ENCODE results near the gene GPRIN3. TPM values are rescaled to one million over a fixed set of nuclear protein-coding genes. Genes with fewer than 3 reads are reported as not detected.

Gene GPRIN3
- total and polyA plus RNA-seq, 2 experiments from 2014 or later = 0.74 to 3.2 TPM

DNA sequence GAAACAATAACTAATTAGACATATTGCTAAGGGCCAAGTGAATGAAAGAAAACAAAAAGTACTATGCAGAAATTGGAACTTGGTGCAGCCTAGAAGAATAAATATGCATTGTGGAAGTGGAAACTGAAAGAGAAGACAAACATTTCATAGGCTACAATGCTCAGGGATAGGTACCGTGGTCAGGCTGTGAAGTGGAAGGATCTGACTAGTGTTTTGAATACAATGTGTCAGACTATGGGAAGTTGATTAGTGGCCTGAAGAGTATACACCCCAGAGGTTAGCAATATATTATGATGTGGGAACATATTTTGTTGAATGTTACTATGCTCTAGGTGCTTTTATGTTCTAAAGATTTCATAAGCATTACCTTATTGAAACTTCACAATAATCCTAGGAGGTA lies 36.8 kb downstream of the GPRIN3 start:
- Histone ChIP-seq H3K4me2 (no peak overlapping the region), H3F3A (replicated peaks; ENCODE audit: low read depth) (no peaks in the 10 kb centered on the region), H3K27me3 (ENCODE audit: insufficient read depth) (no peaks in the 10 kb centered on the region), H3K36me3 (ENCODE audit: insufficient read depth) (no peaks in the 10 kb centered on the region), H2AFZ (no peak overlapping the region), H3K79me2 (replicated peaks; ENCODE audit: insufficient read depth) (no peaks in the 10 kb centered on the region), H3K4me1 (ENCODE audit: insufficient read depth) (no peaks in the 10 kb centered on the region), H4K20me1 (replicated peaks; ENCODE audit: insufficient read depth) (no peaks in the 10 kb centered on the region), H3K27ac (ENCODE audit: low read depth) (no peak overlapping the region), H3K4me3 (no peak overlapping the region), H3K9me2 (ENCODE audit: insufficient read depth) (no peaks in the 10 kb centered on the region; the same call in 1 of the 2 replicates)
- TF ChIP-seq POLR2AphosphoS5 (IDR thresholded peaks at IDR 0.05; ENCODE audit: low read depth) (no peak), NANOG (IDR thresholded peaks at IDR 0.05; ENCODE audit: borderline replicate concordance) (no peak), JUNB (IDR thresholded peaks at IDR 0.05; ENCODE audit: unreplicated experiment) (no peak), ZNF114 (CRISPR knock-in tag; IDR thresholded peaks at IDR 0.05) (no peak), EZH2 (IDR thresholded peaks at IDR 0.05; ENCODE audit: low read depth, unreplicated experiment) (no peak), EZH2phosphoT487 (IDR thresholded peaks at IDR 0.05; ENCODE audit: unreplicated experiment) (no peak), CREB1 (CRISPR knock-in tag; IDR thresholded peaks at IDR 0.05; ENCODE audit: low read depth) (no peak), ZNF331 (CRISPR knock-in tag; IDR thresholded peaks at IDR 0.05; ENCODE audit: low read depth) (no peak), STAT1 (IDR thresholded peaks at IDR 0.05; ENCODE audit: unreplicated experiment) (no peak)
- TF ChIP-seq, protein P1, sequence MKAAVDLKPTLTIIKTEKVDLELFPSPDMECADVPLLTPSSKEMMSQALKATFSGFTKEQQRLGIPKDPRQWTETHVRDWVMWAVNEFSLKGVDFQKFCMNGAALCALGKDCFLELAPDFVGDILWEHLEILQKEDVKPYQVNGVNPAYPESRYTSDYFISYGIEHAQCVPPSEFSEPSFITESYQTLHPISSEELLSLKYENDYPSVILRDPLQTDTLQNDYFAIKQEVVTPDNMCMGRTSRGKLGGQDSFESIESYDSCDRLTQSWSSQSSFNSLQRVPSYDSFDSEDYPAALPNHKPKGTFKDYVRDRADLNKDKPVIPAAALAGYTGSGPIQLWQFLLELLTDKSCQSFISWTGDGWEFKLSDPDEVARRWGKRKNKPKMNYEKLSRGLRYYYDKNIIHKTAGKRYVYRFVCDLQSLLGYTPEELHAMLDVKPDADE (IDR thresholded peaks at IDR 0.05) = no peak
- TF ChIP-seq, protein P2, sequence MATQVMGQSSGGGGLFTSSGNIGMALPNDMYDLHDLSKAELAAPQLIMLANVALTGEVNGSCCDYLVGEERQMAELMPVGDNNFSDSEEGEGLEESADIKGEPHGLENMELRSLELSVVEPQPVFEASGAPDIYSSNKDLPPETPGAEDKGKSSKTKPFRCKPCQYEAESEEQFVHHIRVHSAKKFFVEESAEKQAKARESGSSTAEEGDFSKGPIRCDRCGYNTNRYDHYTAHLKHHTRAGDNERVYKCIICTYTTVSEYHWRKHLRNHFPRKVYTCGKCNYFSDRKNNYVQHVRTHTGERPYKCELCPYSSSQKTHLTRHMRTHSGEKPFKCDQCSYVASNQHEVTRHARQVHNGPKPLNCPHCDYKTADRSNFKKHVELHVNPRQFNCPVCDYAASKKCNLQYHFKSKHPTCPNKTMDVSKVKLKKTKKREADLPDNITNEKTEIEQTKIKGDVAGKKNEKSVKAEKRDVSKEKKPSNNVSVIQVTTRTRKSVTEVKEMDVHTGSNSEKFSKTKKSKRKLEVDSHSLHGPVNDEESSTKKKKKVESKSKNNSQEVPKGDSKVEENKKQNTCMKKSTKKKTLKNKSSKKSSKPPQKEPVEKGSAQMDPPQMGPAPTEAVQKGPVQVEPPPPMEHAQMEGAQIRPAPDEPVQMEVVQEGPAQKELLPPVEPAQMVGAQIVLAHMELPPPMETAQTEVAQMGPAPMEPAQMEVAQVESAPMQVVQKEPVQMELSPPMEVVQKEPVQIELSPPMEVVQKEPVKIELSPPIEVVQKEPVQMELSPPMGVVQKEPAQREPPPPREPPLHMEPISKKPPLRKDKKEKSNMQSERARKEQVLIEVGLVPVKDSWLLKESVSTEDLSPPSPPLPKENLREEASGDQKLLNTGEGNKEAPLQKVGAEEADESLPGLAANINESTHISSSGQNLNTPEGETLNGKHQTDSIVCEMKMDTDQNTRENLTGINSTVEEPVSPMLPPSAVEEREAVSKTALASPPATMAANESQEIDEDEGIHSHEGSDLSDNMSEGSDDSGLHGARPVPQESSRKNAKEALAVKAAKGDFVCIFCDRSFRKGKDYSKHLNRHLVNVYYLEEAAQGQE (IDR thresholded peaks at IDR 0.05; ENCODE audit: unreplicated experiment) = no peak
- TF ChIP-seq, protein P3, sequence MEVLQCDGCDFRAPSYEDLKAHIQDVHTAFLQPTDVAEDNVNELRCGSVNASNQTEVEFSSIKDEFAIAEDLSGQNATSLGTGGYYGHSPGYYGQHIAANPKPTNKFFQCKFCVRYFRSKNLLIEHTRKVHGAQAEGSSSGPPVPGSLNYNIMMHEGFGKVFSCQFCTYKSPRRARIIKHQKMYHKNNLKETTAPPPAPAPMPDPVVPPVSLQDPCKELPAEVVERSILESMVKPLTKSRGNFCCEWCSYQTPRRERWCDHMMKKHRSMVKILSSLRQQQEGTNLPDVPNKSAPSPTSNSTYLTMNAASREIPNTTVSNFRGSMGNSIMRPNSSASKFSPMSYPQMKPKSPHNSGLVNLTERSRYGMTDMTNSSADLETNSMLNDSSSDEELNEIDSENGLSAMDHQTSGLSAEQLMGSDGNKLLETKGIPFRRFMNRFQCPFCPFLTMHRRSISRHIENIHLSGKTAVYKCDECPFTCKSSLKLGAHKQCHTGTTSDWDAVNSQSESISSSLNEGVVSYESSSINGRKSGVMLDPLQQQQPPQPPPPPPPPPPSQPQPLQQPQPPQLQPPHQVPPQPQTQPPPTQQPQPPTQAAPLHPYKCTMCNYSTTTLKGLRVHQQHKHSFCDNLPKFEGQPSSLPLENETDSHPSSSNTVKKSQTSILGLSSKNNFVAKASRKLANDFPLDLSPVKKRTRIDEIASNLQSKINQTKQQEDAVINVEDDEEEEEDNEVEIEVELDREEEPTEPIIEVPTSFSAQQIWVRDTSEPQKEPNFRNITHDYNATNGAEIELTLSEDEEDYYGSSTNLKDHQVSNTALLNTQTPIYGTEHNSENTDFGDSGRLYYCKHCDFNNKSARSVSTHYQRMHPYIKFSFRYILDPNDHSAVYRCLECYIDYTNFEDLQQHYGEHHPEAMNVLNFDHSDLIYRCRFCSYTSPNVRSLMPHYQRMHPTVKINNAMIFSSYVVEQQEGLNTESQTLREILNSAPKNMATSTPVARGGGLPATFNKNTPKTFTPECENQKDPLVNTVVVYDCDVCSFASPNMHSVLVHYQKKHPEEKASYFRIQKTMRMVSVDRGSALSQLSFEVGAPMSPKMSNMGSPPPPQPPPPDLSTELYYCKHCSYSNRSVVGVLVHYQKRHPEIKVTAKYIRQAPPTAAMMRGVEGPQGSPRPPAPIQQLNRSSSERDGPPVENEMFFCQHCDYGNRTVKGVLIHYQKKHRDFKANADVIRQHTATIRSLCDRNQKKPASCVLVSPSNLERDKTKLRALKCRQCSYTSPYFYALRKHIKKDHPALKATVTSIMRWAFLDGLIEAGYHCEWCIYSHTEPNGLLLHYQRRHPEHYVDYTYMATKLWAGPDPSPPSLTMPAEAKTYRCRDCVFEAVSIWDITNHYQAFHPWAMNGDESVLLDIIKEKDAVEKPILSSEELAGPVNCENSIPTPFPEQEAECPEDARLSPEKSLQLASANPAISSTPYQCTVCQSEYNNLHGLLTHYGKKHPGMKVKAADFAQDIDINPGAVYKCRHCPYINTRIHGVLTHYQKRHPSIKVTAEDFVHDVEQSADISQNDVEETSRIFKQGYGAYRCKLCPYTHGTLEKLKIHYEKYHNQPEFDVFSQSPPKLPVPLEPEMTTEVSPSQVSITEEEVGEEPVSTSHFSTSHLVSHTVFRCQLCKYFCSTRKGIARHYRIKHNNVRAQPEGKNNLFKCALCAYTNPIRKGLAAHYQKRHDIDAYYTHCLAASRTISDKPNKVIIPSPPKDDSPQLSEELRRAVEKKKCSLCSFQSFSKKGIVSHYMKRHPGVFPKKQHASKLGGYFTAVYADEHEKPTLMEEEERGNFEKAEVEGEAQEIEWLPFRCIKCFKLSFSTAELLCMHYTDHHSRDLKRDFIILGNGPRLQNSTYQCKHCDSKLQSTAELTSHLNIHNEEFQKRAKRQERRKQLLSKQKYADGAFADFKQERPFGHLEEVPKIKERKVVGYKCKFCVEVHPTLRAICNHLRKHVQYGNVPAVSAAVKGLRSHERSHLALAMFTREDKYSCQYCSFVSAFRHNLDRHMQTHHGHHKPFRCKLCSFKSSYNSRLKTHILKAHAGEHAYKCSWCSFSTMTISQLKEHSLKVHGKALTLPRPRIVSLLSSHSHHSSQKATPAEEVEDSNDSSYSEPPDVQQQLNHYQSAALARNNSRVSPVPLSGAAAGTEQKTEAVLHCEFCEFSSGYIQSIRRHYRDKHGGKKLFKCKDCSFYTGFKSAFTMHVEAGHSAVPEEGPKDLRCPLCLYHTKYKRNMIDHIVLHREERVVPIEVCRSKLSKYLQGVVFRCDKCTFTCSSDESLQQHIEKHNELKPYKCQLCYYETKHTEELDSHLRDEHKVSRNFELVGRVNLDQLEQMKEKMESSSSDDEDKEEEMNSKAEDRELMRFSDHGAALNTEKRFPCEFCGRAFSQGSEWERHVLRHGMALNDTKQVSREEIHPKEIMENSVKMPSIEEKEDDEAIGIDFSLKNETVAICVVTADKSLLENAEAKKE (CRISPR knock-in tag; IDR thresholded peaks at IDR 0.05) = no peak
- TF ChIP-seq, protein P4, sequence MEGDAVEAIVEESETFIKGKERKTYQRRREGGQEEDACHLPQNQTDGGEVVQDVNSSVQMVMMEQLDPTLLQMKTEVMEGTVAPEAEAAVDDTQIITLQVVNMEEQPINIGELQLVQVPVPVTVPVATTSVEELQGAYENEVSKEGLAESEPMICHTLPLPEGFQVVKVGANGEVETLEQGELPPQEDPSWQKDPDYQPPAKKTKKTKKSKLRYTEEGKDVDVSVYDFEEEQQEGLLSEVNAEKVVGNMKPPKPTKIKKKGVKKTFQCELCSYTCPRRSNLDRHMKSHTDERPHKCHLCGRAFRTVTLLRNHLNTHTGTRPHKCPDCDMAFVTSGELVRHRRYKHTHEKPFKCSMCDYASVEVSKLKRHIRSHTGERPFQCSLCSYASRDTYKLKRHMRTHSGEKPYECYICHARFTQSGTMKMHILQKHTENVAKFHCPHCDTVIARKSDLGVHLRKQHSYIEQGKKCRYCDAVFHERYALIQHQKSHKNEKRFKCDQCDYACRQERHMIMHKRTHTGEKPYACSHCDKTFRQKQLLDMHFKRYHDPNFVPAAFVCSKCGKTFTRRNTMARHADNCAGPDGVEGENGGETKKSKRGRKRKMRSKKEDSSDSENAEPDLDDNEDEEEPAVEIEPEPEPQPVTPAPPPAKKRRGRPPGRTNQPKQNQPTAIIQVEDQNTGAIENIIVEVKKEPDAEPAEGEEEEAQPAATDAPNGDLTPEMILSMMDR (conservative IDR thresholded peaks at IDR 0.05; ENCODE audit: low read depth in 2 of 2) = no peak
- ATAC-seq = no peak
- H3K9me3 Mint-ChIP-seq = no peaks in the 10 kb centered on the region
- H3K27ac Mint-ChIP-seq = no peak overlapping the region
- H3K4me1 Mint-ChIP-seq = peaks cover 5% of the 10 kb centered on the region; the same call in 1 of the 3 replicates
- no peak overlapping the region for H3K4me3 Mint-ChIP-seq
- H3K36me3 Mint-ChIP-seq (ENCODE audit: low read depth) = no peaks in the 10 kb centered on the region
- peaks cover 2% of the 10 kb centered on the region for H3K27me3 Mint-ChIP-seq (ENCODE audit: insufficient read depth, low read depth, poor library complexity)
- no peak for DNase-seq (ENCODE audit: low spot score)

All from GM23338 (cell line).